CMK (cell line): ENCODE results near the gene CILP.
"Not testable (repeated sequence)": the region's sequence is repeated elsewhere in the genome, so short reads cannot be mapped to it uniquely, and the experiment has no call there.

Experiments used
- DNase-seq: peaks from one replicate; pipeline ENCODE4 v3.0.0-alpha.2; 2010; ENCODE audit warnings: low read depth

Gene CILP, protein sequence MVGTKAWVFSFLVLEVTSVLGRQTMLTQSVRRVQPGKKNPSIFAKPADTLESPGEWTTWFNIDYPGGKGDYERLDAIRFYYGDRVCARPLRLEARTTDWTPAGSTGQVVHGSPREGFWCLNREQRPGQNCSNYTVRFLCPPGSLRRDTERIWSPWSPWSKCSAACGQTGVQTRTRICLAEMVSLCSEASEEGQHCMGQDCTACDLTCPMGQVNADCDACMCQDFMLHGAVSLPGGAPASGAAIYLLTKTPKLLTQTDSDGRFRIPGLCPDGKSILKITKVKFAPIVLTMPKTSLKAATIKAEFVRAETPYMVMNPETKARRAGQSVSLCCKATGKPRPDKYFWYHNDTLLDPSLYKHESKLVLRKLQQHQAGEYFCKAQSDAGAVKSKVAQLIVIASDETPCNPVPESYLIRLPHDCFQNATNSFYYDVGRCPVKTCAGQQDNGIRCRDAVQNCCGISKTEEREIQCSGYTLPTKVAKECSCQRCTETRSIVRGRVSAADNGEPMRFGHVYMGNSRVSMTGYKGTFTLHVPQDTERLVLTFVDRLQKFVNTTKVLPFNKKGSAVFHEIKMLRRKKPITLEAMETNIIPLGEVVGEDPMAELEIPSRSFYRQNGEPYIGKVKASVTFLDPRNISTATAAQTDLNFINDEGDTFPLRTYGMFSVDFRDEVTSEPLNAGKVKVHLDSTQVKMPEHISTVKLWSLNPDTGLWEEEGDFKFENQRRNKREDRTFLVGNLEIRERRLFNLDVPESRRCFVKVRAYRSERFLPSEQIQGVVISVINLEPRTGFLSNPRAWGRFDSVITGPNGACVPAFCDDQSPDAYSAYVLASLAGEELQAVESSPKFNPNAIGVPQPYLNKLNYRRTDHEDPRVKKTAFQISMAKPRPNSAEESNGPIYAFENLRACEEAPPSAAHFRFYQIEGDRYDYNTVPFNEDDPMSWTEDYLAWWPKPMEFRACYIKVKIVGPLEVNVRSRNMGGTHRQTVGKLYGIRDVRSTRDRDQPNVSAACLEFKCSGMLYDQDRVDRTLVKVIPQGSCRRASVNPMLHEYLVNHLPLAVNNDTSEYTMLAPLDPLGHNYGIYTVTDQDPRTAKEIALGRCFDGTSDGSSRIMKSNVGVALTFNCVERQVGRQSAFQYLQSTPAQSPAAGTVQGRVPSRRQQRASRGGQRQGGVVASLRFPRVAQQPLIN

DNA sequence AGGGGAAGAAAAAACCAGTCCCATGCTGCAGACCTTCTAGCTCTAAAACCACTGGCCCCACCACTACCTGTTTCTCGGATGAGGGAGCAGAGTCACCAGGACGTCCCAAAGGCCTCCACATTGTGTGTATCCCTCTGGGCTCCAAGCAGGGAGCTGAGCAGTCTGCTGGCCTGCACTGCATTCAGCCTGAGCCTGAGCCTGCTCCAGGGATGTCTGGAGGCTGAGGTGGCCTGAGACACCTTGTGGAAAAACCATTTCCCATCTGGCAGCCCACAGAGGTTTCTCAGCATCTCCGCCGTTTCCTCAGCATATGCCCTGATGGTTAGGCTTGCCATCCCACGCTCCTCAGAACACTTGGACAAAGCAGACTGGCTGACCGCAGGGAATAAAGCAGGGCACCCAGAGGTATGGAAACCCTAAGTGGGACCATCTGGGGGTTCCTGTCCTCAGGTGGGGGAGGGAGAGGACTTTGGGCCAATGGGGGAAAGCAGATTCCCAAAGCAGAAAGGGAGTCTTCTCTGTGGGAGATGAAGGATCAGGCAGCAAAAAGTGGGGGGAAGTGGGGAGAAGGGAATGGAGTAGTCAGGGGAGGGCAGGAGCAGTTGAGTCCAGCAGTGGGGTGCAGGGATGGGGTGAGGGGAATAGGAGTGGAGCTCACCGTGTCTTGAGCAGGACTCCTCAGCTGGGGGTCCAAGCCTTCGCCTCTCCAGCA lies at the start of gene CILP:
CILP (minus strand) TSS at position 704 of the 712 bp plus-strand sequence. CDS start 1,718 bp downstream, outside the sequence.
- no peak for DNase-seq

DNA sequence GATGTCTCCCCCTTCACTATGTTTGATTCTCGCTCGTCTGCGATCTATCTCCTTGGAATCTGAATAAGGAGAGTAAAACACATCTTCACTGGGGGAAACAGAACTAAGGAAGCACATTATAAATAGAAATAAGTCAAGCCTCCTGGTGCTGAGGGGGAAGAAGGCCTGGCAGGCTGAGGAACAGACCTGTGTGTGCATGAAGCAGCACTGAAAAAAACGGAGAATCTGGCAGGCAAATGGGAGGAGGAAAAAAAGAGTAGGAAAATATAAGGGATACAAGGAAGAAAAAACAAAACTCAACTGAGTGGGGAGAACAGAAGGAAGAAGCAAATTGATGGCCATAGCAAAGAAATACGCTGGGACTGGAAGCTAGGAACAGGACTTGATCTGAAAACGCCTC lies 49.7 kb upstream of the CILP start:
- DNase-seq, result no peak

DNA sequence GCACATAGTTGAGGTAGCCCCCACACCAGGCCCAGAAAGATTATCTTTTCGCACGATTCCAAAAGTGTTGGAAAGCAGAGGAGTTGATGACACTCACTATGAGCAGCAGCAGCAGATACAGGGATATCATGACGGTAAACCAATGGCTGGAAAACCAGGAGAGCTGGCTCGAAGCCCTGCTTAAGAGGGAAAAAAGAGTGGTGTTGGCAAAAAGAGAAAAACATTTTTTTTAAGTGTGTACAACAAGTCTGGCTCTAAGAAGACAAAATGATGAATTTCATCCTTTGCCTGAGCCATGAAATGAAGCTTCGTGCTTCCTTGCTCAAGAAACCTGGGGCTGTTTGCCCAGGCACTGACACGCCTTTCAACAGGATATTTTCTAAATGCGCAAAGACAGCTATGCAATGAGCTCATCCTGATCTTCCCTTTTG lies 48.1 kb upstream of the CILP start:
- DNase-seq, result no peak

- DNase-seq, result no peak
Measured at GRCh38 chr15:65258375-65259262, 47.3 kb upstream of the CILP start.

DNA sequence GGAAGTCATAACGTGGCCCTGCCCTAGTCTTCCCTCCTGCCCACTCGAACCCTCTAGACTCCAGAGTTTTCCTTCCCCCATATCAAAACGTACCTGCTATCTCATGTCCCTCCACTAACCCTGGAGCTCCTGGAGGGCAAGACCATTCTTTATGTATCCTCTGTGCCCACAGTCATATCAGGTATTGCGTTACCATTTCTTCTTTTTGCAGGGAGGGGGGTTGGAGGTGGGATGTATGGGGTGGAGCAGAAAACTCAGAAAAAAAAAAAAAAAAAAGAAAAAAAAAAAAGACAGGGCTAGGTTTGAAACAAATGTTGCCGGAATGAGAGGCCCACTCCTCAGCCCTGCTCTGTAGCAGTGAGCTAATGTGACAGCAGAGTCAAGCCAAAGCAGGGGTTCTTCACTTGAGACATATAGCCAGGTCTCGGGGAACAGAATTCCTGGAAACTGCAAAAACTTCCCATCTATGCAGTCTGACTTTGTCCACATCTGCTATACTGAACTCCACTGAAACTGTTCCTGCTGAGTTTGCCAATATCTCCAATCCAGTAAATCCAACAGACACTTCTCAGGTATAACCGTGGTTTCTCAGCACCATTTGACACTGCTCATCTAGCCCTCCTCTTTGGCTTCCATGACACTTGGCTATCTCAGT lies 44.3 kb upstream of the CILP start:
- no peak for DNase-seq

DNA sequence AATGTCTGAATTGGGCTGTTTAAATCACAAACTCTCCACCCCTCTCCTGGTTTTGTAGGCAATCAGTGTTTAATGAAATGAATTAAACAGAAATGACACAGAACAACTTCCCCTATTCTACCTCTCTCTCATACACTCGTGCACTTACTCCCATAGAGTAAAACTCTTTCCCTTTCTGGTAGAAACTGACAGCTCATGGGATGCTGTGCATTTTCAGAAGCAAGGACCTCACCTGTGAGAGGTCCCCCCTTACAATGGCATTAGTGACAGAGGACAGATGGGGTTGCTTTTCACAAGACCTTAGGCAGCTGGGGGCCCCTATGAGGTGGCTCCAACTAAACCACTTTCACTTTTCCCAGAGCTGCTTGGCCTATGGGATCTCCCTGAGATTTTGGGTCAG lies 43.5 kb upstream of the CILP start:
- DNase-seq, result no peak

- DNase-seq, result no peak
Measured at GRCh38 chr15:65254356-65254755, 43.1 kb upstream of the CILP start.

DNA sequence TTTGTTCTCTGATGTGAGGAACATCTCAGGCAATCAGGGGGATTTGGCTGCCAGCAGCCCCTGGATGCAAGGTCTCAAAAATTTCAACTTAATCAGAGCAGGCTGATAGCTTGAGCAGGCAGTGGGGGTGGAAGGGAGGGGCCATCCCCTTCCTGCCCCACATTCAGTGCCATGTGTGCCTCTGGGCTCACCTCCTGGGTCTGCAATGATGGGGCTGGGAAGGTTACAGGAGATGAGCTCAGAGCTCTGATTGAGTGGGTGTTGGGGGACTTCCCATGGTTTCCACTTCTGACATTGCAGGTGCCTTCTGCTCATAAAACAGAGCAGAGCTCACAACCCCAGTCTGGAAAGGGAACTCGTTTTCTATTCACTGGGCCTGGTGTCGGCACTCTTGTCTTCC lies 38.4 kb upstream of the CILP start:
- DNase-seq, result no peak

DNA sequence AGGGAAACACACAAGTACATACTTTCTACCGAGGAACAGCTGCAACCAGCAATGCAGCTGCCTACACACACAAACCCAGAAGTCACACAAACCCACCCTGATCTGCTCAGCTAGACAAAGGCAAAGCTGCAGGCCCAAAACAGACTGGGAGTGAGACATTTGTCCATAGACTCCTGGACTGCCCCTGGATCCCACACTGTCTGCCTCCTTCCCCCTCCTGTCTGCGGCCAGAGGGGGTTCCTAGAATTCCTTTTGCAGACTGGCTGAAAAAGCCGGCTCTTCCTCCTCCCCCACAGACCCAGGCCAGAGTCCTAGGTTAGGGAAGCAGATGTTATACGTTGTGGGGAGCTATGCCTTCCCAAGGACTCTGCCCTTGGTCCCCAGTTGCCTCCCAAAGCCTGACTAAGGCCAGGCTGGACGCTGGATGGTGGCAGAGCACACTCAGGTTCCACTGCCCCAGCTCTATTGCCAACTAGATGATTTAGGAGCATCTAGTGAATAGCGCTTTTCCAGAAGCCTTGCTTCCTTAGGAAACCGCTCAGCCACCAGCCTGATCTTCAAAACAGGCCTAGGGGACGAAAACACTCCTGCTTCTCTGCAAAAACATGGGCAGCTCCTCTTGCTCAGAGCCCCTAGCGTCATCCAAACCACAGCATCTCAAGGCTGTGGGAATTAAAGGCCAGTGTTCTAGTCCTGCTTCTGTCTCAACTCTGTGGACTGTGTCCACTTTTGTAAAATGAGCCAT lies 37.4 kb upstream of the CILP start:
- no peak for DNase-seq

- DNase-seq, result no peak
Measured at GRCh38 chr15:65246939-65247338, 35.7 kb upstream of the CILP start.

DNA sequence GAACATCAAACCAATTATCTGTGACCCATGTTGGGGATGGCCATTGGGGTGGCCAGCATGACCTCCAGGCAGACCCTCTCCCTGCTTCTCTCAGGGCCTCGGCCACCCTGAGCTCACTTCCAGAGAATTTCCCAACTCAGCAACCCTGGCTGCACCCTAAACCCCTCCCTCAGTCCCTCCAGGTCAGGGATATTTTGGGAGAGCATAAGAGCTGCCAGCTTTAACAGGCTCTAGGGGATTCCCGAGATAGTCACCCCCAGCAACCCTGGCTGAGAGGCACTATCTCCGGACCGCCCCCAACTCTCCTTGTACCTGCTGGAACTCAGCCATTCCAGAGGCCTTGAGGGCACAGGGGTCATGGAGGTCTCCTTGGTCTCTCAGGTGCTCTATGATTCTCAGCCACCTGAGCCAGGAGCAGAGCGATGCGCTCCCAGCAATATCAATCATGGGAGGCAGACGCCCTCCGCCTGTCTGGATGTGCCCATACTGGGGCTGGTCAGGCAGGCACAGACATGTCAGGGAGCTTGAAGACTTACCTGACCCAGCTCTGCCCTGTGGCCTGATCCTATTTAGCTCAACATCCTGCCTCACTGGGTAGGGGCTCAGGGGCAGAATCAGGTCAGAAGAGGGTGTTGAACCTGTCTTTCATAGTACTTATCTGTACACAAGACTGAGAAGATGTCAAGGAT lies 34.9 kb upstream of the CILP start:
- DNase-seq, result no peak

DNA sequence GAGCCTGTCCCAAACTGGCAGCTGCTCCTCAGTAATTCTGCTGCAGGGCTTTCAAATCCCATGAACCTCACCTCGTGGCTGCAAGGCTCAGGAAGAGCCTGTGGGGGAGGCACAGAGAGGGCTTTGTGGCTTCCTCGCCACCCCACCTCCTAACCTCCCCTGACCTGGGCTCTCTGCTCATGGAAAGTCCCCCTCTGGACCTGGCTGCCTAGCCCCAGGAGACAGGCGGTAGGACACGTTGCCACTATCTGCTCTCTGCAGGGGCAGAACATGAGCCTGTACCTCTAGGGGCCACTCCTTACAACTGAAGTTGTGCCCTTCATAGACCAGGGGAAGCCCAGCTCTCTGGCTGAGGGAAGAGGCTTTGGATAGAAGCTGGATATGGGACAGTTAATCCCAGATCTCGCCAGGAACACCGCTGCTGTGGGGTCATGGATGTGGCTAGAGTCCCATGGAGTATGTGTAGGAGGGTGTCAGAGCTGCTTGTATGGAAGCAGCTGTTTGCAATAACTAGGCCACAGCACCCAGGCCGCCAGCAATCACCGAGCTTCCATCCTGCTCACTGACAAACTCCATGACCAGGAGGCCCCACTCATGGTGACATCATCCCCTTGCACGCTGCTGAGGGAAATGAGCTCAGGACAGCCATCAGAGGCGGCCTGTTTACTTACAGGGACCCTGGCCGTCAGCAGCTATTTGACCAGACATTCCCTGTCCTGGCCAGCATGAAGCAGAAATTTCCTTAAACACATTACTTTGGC lies 34.0 kb upstream of the CILP start:
- no peak for DNase-seq

DNA sequence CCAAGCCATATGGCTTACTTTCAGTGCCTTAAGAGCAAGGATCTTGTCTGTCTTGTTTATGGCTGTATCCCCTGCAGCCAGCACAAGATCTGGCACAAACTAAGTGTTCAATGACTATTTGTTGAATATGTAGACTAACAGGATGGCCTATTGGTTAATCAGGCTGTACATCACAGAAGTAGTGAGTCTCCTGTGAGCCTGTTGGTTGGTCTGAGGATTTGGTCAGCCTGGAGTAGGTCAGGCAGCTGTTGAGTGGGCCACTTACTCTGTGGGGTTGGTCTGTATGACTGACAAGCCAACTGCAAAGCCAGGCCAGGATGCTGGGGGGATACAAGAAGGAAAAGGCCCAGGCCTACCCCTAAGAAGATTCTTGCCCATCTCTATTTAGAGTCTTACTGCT lies 33.4 kb upstream of the CILP start:
- DNase-seq, result no peak

DNA sequence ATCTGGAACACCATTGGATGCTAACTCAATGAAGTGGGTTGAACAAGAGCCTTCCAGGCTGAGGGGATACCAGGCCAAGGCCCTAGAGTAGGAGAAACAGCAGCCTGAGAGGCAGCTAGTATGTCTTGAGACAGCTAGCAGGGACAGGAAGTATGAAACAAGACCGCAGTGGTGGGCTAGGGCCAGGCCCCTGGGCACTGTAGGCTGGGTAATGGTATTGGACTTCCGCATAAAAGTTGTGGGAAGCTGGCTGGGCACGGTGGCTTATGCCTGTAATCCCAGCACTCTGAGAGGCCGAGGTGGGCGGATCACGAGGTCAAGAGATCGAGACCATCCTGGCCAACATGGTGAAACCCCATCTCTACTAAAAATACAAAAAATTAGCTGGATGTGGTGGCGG lies 25.2 kb upstream of the CILP start:
- DNase-seq, result not testable (repeated sequence)

GRCh38 chr15:65233696-65234095 lies 22.4 kb upstream of the CILP start:
- DNase-seq, result no peak

DNA sequence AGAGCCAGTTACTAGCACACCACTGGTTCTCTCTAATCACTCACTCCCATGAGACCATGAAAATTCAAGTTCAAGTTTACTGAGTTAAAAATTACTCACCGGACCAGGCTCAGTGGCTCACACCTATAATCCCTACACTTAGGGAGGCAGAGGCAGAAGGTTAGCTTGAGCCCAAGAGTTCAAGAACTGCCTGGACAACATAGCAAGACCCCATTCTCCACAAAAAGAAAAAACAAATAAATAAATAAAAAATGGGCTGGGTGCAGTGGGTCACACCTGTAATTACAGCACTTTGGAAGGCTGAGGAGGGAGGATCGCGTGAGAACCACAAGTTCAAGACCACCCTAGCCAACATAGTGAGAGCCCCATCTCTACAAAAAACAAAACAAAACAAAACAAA lies 21.2 kb upstream of the CILP start:
- no peak for DNase-seq

- DNase-seq, result no peak
Measured at GRCh38 chr15:65231306-65231705, 20.0 kb upstream of the CILP start.

- DNase-seq, result not testable (repeated sequence)
Measured at GRCh38 chr15:65226901-65227300, 15.6 kb upstream of the CILP start.
